HCT116 (cell line): ENCODE results near the gene TMEM9B. TPM values are rescaled to one million over a fixed set of nuclear protein-coding genes. Genes with fewer than 3 reads are reported as not detected.
"Not testable (repeated sequence)": the region's sequence is repeated elsewhere in the genome, so short reads cannot be mapped to it uniquely, and the experiment has no call there.

Experiments
- ATAC-seq: fragments of 200-7000 bp; cut with Tn5 transposase; 2 replicates; pipeline ENCODE4 v1.9.1; 2020; ENCODE audit warnings: mild to moderate bottlenecking, moderate library complexity
- BruUV-seq: library from RNA; stranded (reverse); fragments of 400-500 nt; replicated peaks from 2 replicates; lab custom pipeline; 2021; lab: Mats Ljungman, UMichigan
- CTCF ChIA-PET: fragments of 300-600 bp; sonication (Branson Sonifier 250); formaldehyde crosslinking; loops from one replicate; lab custom pipeline; 2021; ENCODE audit warnings: antibody characterized with exemption; lab: Charles Lee
- POLR2A ChIA-PET: fragments of 300-600, 350-600 bp; sonication (Branson Sonifier 250); formaldehyde crosslinking; loops from one replicate; lab custom pipeline; 2021; ENCODE audit warnings: antibody characterized with exemption; lab: Charles Lee
- RAD21 ChIA-PET, 2 experiments: fragments of 300-600 bp; sonication (Branson Sonifier 250); formaldehyde crosslinking; loops; one replicate each; lab custom pipeline; 2023; ENCODE audit warnings: low total read pairs in 2 of 2; ENCODE audit not compliant: uncharacterized antibody in 2 of 2, unreplicated experiment in 2 of 2, low non-redundant PET in 1 of 2; lab: Charles Lee
- DNase-seq: peaks from one replicate; pipeline ENCODE4 v3.0.0-alpha.2; 2010; ENCODE audit warnings: low read depth, low spot score
- H2AFZ ChIP-seq: fragments of 200-600 bp; shearing (Covaris generic), sonication (generic); 2 replicates; pipeline ENCODE4 v1.6.1; 2017; ENCODE audit warnings: low read depth, mixed run types, mixed read lengths, antibody characterized with exemption, low read length; ENCODE audit not compliant: poor library complexity, severe bottlenecking
- H3K27ac ChIP-seq: 2 replicates; pipeline ENCODE4 v1.5.1; 2012; ENCODE audit warnings: low read depth, low read length
- H3K27me3 ChIP-seq: fragments of 200-600 bp; sonication (generic); 2 replicates; pipeline ENCODE4 v1.6.1; 2016; ENCODE audit warnings: mixed run types, low read length, mixed read lengths; ENCODE audit not compliant: insufficient read depth
- H3K36me3 ChIP-seq, 2 experiments: fragments of 200-500 bp in 1 of 2; fragments of 200-600 bp in 1 of 2; sonication (Bioruptor generic) in 1 of 2; sonication (generic) in 1 of 2; 2 replicates each; pipeline versions ENCODE4 v1.5.1 to v1.6.1; 2014 to 2016; ENCODE audit warnings: low read length in 2 of 2, inconsistent platforms in 1 of 2, mixed read lengths in 1 of 2, mixed run types in 1 of 2; ENCODE audit not compliant: insufficient read depth in 2 of 2, control insufficient read depth in 1 of 2
- H3K4me1 ChIP-seq, 2 experiments: fragments of 200-600 bp in 1 of 2; sonication (generic) in 1 of 2; 2 replicates each; pipeline versions ENCODE4 v1.5.1 to v1.6.1; 2012 to 2017; ENCODE audit warnings: low read length in 2 of 2, inconsistent platforms in 1 of 2, mild to moderate bottlenecking in 1 of 2, mixed read lengths in 1 of 2, mixed run types in 1 of 2, moderate library complexity in 1 of 2; ENCODE audit not compliant: insufficient read depth in 2 of 2, control insufficient read depth in 1 of 2
- H3K4me2 ChIP-seq: fragments of 200-600 bp; sonication (generic); 2 replicates; pipeline ENCODE4 v1.6.1; 2017; ENCODE audit warnings: mixed run types, low read length, mixed read lengths
- H3K4me3 ChIP-seq, 2 experiments: fragments of 200-600 bp in 1 of 2; sonication (generic) in 1 of 2; replicated peaks in 1 of 2; 2 replicates each; pipeline ENCODE4 v1.5.1; 2011 to 2016; ENCODE audit warnings: low read length in 2 of 2, control low read depth in 1 of 2, low read depth in 1 of 2, mild to moderate bottlenecking in 1 of 2, mixed read lengths in 1 of 2, mixed run types in 1 of 2
- H3K79me2 ChIP-seq: fragments of 200-600 bp; sonication (generic); 2 replicates; pipeline ENCODE4 v1.6.1; 2017; ENCODE audit warnings: mild to moderate bottlenecking, mixed run types, low read length, moderate library complexity, mixed read lengths; ENCODE audit not compliant: insufficient read depth
- H3K9ac ChIP-seq: fragments of 200-600 bp; sonication (generic); 2 replicates; pipeline ENCODE4 v1.6.1; 2016; ENCODE audit warnings: low read length, mixed read lengths
- H3K9me2 ChIP-seq: fragments of 200-600 bp; sonication (generic), shearing (Covaris generic); 2 replicates; pipeline ENCODE4 v1.6.1; 2017; ENCODE audit warnings: mixed run types, mild to moderate bottlenecking, moderate library complexity; ENCODE audit not compliant: insufficient read depth
- H3K9me3 ChIP-seq, 2 experiments: fragments of 200-500 bp in 1 of 2; fragments of 200-600 bp in 1 of 2; sonication (Bioruptor generic) in 1 of 2; sonication (generic) in 1 of 2; 2 replicates each; pipeline ENCODE4 v1.6.1; 2014 to 2017; ENCODE audit warnings: low read length in 2 of 2, mixed read lengths in 2 of 2, inconsistent platforms in 1 of 2, low read depth in 1 of 2, mild to moderate bottlenecking in 1 of 2, mixed run types in 1 of 2, moderate library complexity in 1 of 2; ENCODE audit not compliant: control insufficient read depth in 1 of 2, insufficient read depth in 1 of 2
- H4K20me1 ChIP-seq: fragments of 200-600 bp; sonication (generic), shearing (Covaris generic); 2 replicates; pipeline ENCODE4 v1.6.1; 2017; ENCODE audit warnings: mixed run types, mild to moderate bottlenecking, moderate library complexity; ENCODE audit not compliant: insufficient read depth
- CEBPB ChIP-seq: IDR thresholded peaks from 2 replicates; pipeline ENCODE4 v1.6.1; 2012; ENCODE audit warnings: low read depth
- ELF1 ChIP-seq: IDR thresholded peaks from 2 replicates; pipeline ENCODE4 v1.6.1; 2012; ENCODE audit warnings: low read depth, borderline replicate concordance
- EZH2 ChIP-seq: fragments of 200-600 bp; sonication (generic); IDR thresholded peaks from 2 replicates; pipeline ENCODE4 v1.6.1; 2017; ENCODE audit warnings: antibody characterized with exemption, mixed run types
- EZH2phosphoT487 ChIP-seq: fragments of 200-600 bp; IDR thresholded peaks from 2 replicates; pipeline ENCODE4 v1.6.1; 2018; ENCODE audit warnings: antibody characterized with exemption, borderline replicate concordance
- FOSL1 ChIP-seq: IDR thresholded peaks from 2 replicates; pipeline ENCODE4 v1.6.1; 2012; ENCODE audit warnings: low read depth
- POLR2A ChIP-seq: IDR thresholded peaks from 2 replicates; pipeline ENCODE4 v1.7.0; 2011; ENCODE audit warnings: borderline replicate concordance; ENCODE audit not compliant: insufficient read depth, insufficient read length; ENCODE audit errors: extremely low read depth
- POLR2AphosphoS5 ChIP-seq: IDR thresholded peaks from 2 replicates; pipeline ENCODE4 v1.6.1; 2011; ENCODE audit warnings: mild to moderate bottlenecking, low read depth, low read length, moderate library complexity
- SIN3A ChIP-seq: IDR thresholded peaks from 2 replicates; pipeline ENCODE4 v1.6.1; 2012; ENCODE audit warnings: low read depth
- SP1 ChIP-seq: IDR thresholded peaks from 2 replicates; pipeline ENCODE4 v1.6.1; 2012; ENCODE audit warnings: low read depth
- SRF ChIP-seq: IDR thresholded peaks from 2 replicates; pipeline ENCODE4 v1.6.1; 2012; ENCODE audit warnings: low read depth
- YY1 ChIP-seq: IDR thresholded peaks from 2 replicates; pipeline ENCODE4 v1.6.1; 2011; ENCODE audit warnings: low read length, low read depth, moderate library complexity, mild to moderate bottlenecking; ENCODE audit not compliant: insufficient replicate concordance; ENCODE audit errors: extremely low read depth
- ZFX ChIP-seq: fragments of 450-650 bp; IDR thresholded peaks from 2 replicates; pipeline ENCODE4 v1.6.1; 2017
- intact Hi-C: fragments of 100-400 bp; cut with micrococcal nuclease; formaldehyde crosslinking; loops from 2 replicates; pipeline ENCODE4 v1.10.0; 2022
- total RNA-seq: library from RNA; stranded (reverse); gene quantifications from one replicate; pipeline ENCODE4 v1.2.1, GENCODE V29; 2021; ENCODE audit not compliant: unreplicated experiment
- TF ChIP-seq, protein P1 (sequence below): IDR thresholded peaks from 2 replicates; pipeline ENCODE4 v1.6.1; 2012

TMEM9B gene
- total RNA-seq, 1 experiment from 2014 or later = 26.8 TPM

DNA sequence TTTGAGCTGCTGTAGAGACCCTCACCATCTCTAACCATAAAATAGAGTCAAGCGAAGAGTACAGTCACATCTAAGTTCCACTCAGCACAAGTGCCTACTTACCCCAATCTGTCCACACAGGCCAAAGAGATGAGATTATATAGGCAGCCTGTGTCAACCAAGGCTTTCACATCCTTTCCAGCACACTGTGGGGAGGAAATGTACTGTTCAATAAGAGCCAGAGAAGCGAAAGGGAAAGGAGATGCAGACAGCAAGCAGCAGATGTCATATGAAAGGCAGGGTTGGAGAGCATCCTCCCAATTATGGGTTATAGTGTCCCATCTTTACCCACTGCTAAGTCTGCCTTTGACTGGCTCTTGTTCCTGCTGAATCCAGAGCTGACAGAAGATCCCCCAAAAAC is 23.2 kb upstream of the TMEM9B start:
- Histone ChIP-seq H3K36me3 (no peaks in the 10 kb centered on the region), H3K9me3 (no peaks in the 10 kb centered on the region), H3K9ac (no peak overlapping the region), H3K4me1 (peaks cover 0 to 12% of the 10 kb centered on the region in 2 experiments; a peak in 2 of 4 replicates), H3K27ac (no peak overlapping the region), H2AFZ (no peak overlapping the region), H4K20me1 (no peaks in the 10 kb centered on the region), H3K79me2 (no peaks in the 10 kb centered on the region), H3K27me3 (no peaks in the 10 kb centered on the region), H3K4me2 (no peak overlapping the region), H3K9me2 (no peaks in the 10 kb centered on the region), H3K4me3 (no peak overlapping the region)
- intact Hi-C loops = no loop called here
- POLR2A ChIA-PET = no interaction called here
- BruUV-seq = no TSS peak
- ATAC-seq = no peak
- CTCF ChIA-PET = interaction anchor here (1.5 kb wide), 1 partner anchor 19 kb away, joined by 3 read pairs; no protein-coding TSS in a partner anchor
- RAD21 ChIA-PET = no interaction called here
- no peak for TF ChIP-seq POLR2AphosphoS5
- no peak for TF ChIP-seq ELF1
- no peak for TF ChIP-seq FOSL1
- TF ChIP-seq EZH2phosphoT487 = no peak
- no peak for TF ChIP-seq CEBPB
- no peak for TF ChIP-seq POLR2A
- TF ChIP-seq SRF = no peak
- TF ChIP-seq SP1 = no peak
- TF ChIP-seq SIN3A = no peak
- no peak for TF ChIP-seq EZH2
- TF ChIP-seq, protein P1, sequence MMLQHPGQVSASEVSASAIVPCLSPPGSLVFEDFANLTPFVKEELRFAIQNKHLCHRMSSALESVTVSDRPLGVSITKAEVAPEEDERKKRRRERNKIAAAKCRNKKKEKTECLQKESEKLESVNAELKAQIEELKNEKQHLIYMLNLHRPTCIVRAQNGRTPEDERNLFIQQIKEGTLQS = no peak
- TF ChIP-seq ZFX = no peak
- no peak for TF ChIP-seq YY1
- DNase-seq = no peak

DNA sequence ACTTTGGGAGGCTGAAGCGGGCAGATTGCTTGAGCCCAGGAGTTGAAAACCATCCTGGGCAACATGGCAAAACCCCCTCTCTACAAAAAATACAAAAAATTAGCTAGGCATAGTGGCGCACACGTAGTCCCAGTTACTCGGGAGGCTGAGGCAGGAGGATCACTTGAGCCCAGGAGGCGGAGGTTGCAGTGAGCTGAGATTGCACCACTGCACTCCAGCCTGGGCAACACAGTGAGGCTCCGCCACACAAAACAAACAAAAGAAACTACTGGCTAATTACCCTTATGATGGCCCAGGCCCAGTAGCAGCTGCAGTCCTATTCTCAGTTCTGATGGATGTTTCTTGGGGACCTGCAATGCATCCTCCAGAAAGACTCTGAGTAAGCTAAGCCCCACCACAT is 22.5 kb upstream of the TMEM9B start:
- H3K9ac ChIP-seq, H3K4me3 ChIP-seq, H3K4me2 ChIP-seq, H3K9me2 ChIP-seq, H3K27ac ChIP-seq, intact Hi-C loops, H3K9me3 ChIP-seq, H3K36me3 ChIP-seq, RAD21 ChIA-PET, H2AFZ ChIP-seq, H4K20me1 ChIP-seq, ATAC-seq, CTCF ChIA-PET, H3K27me3 ChIP-seq, DNase-seq, BruUV-seq, H3K79me2 ChIP-seq, POLR2A ChIA-PET: not testable (repeated sequence)
- peaks cover 0 to 12% of the 10 kb centered on the region in 2 experiments; a peak in 2 of 4 replicates for H3K4me1 ChIP-seq
